Measurements from ENCODE around the gene CCDC80.

- TF ChIP-seq CTCF (IDR thresholded peaks at IDR 0.05) (no peak), POLR2A (IDR thresholded peaks at IDR 0.05) (no peak)
These were observed 1.3 kb downstream of the CCDC80 start for GRCh38 chr3:112639455-112640225.

Data from lower leg skin (tissue), 3 donors.